Mesenchymal stem cell (in vitro differentiated cells and primary cell): ENCODE measurements around the gene RGL3.

Experiments used
- DNase-seq: peaks from one replicate; pipeline ENCODE4 v3.0.0-alpha.2; 2013
- H2AFZ ChIP-seq: one replicate; pipeline ENCODE4 v1.6.1; 2013; ENCODE audit warnings: low read depth, mild to moderate bottlenecking, control low read depth, inconsistent platforms, low read length, moderate library complexity
- H2AK5ac ChIP-seq: 2 replicates; pipeline ENCODE4 v1.6.1; 2013; ENCODE audit warnings: low read length, moderate library complexity, mild to moderate bottlenecking, inconsistent platforms; ENCODE audit not compliant: severe bottlenecking
- H2BK120ac ChIP-seq: one replicate; pipeline ENCODE4 v1.6.1; 2013; ENCODE audit warnings: low read depth, mild to moderate bottlenecking, inconsistent platforms, low read length, moderate library complexity
- H2BK12ac ChIP-seq, 2 experiments: one replicate each; pipeline ENCODE4 v1.6.1; 2013; ENCODE audit warnings: inconsistent platforms in 2 of 2, low read length in 2 of 2, mild to moderate bottlenecking in 2 of 2, moderate library complexity in 2 of 2, control low read depth in 1 of 2
- H2BK15ac ChIP-seq: one replicate; pipeline ENCODE4 v1.6.1; 2013; ENCODE audit warnings: mild to moderate bottlenecking, low read depth, inconsistent platforms; ENCODE audit not compliant: poor library complexity, severe bottlenecking
- H2BK5ac ChIP-seq: 2 replicates; pipeline ENCODE4 v1.6.1; 2013; ENCODE audit warnings: low read depth, mild to moderate bottlenecking, low read length, control low read depth, inconsistent platforms; ENCODE audit not compliant: poor library complexity, severe bottlenecking
- H3K14ac ChIP-seq, 2 experiments: one replicate each; pipeline ENCODE4 v1.6.1; 2013; ENCODE audit warnings: inconsistent platforms in 2 of 2, low read length in 2 of 2, control low read depth in 1 of 2, mild to moderate bottlenecking in 1 of 2, moderate library complexity in 1 of 2
- H3K18ac ChIP-seq, 2 experiments: one replicate each; pipeline ENCODE4 v1.6.1; 2013; ENCODE audit warnings: inconsistent platforms in 2 of 2, low read length in 2 of 2, control low read depth in 1 of 2, low read depth in 1 of 2, mild to moderate bottlenecking in 1 of 2
- H3K23ac ChIP-seq, 2 experiments: one replicate each; pipeline ENCODE4 v1.6.1; 2013; ENCODE audit warnings: inconsistent platforms in 2 of 2, low read length in 2 of 2, mild to moderate bottlenecking in 2 of 2, moderate library complexity in 2 of 2, control low read depth in 1 of 2
- H3K27ac ChIP-seq: 2 replicates; pipeline ENCODE4 v1.5.1; 2013; ENCODE audit warnings: mild to moderate bottlenecking, moderate library complexity, low read length, control low read depth, inconsistent platforms; ENCODE audit not compliant: poor library complexity, severe bottlenecking
- H3K27me3 ChIP-seq, 2 experiments: 2 replicates each; pipeline versions ENCODE4 v1.6.1 to v1.7.0; 2013; ENCODE audit warnings: low read length in 2 of 2, mild to moderate bottlenecking in 2 of 2, moderate library complexity in 2 of 2, control low read depth in 1 of 2, inconsistent platforms in 1 of 2; ENCODE audit not compliant: control insufficient read depth in 1 of 2, insufficient read depth in 1 of 2
- H3K36me3 ChIP-seq, 2 experiments: 2 replicates each; pipeline versions ENCODE4 v1.6.1 to v1.7.0; 2013; ENCODE audit warnings: low read length in 2 of 2, control low read depth in 1 of 2, inconsistent platforms in 1 of 2, low read depth in 1 of 2, mild to moderate bottlenecking in 1 of 2; ENCODE audit not compliant: insufficient read depth in 2 of 2, control insufficient read depth in 1 of 2
- H3K4ac ChIP-seq, 2 experiments: one replicate each; pipeline ENCODE4 v1.6.1; 2013; ENCODE audit warnings: inconsistent platforms in 2 of 2, low read length in 2 of 2, mild to moderate bottlenecking in 2 of 2, moderate library complexity in 2 of 2, control low read depth in 1 of 2, low read depth in 1 of 2
- H3K4me1 ChIP-seq: 2 replicates; pipeline ENCODE4 v1.6.1; 2013; ENCODE audit warnings: low read depth, low read length, control low read depth; ENCODE audit not compliant: control insufficient read depth, insufficient read depth
- H3K4me2 ChIP-seq: 2 replicates; pipeline ENCODE4 v1.6.1; 2013; ENCODE audit warnings: low read length, mild to moderate bottlenecking, inconsistent platforms; ENCODE audit not compliant: poor library complexity, severe bottlenecking
- H3K4me3 ChIP-seq, 2 experiments: 2 replicates each; pipeline versions ENCODE4 v1.5.1 to v1.7.0; 2013; ENCODE audit warnings: low read length in 2 of 2, mild to moderate bottlenecking in 2 of 2, control low read depth in 1 of 2, low read depth in 1 of 2; ENCODE audit not compliant: insufficient read depth in 1 of 2
- H3K79me1 ChIP-seq: replicated peaks from 2 replicates; pipeline ENCODE4 v1.6.1; 2013; ENCODE audit warnings: mild to moderate bottlenecking, control low read depth, low read length, inconsistent platforms; ENCODE audit not compliant: poor library complexity, severe bottlenecking
- H3K9ac ChIP-seq: 2 replicates; pipeline ENCODE4 v1.7.0; 2013; ENCODE audit warnings: mild to moderate bottlenecking, low read length, moderate library complexity
- H3K9me3 ChIP-seq: 2 replicates; pipeline ENCODE4 v1.7.0; 2013; ENCODE audit warnings: mild to moderate bottlenecking, low read length; ENCODE audit not compliant: control insufficient read depth
- H4K8ac ChIP-seq: one replicate; pipeline ENCODE4 v1.6.1; 2013; ENCODE audit warnings: inconsistent platforms, mild to moderate bottlenecking, low read length, moderate library complexity
- H4K91ac ChIP-seq: one replicate; pipeline ENCODE4 v1.6.1; 2013; ENCODE audit warnings: mild to moderate bottlenecking, low read length, inconsistent platforms
- WGBS: methylation state at CpG from one replicate; pipeline ENCODE4 v1.1.7; 2013; ENCODE audit warnings: mixed read lengths; 5-methylcytosine and 5-hydroxymethylcytosine counted together

RGL3 gene

GRCh38 chr19:11451871-11452619, 32.9 kb upstream of the RGL3 start:
- Histone ChIP-seq H3K14ac (no peak overlapping the region), H2AFZ (no peak overlapping the region), H2BK12ac (no peak overlapping the region), H3K9ac (peak overlapping the region; percentile 45), H3K27me3 (no peaks in the 10 kb centered on the region), H3K4me1 (peaks cover 8% of the 10 kb centered on the region), H3K4ac (no peak overlapping the region), H2BK120ac (no peak overlapping the region), H3K36me3 (peaks cover 26 to 44% of the 10 kb centered on the region in 2 experiments), H3K18ac (no peak overlapping the region), H4K8ac (no peak overlapping the region), H3K27ac (no peak overlapping the region), H2BK15ac (no peak overlapping the region), H3K4me2 (no peak overlapping the region), H3K23ac (no peak overlapping the region), H4K91ac (no peak overlapping the region), H2AK5ac (no peak overlapping the region), H2BK5ac (no peak overlapping the region), H3K4me3 (peak overlapping the region in 1 of 2 experiments; percentile 41), H3K9me3 (no peaks in the 10 kb centered on the region), H3K79me1 (peaks cover 5% of the 10 kb centered on the region)
- WGBS = 59% methylated on average over 16 of the region's 25 CpGs
- DNase-seq = no peak

- no peaks in the 10 kb centered on the region for H3K9me3 ChIP-seq
- no peak overlapping the region for H3K23ac ChIP-seq
- no peak overlapping the region for H3K9ac ChIP-seq
- no peak overlapping the region for H2BK12ac ChIP-seq
- H3K4ac ChIP-seq = no peak overlapping the region
- no peak for DNase-seq
- no peak overlapping the region for H3K14ac ChIP-seq
- no peak overlapping the region for H2AFZ ChIP-seq
- no peak overlapping the region for H3K18ac ChIP-seq
- H3K27ac ChIP-seq = no peak overlapping the region
- no peak overlapping the region for H4K91ac ChIP-seq
- no peak overlapping the region for H2BK15ac ChIP-seq
- 58% methylated on average over 6 of the region's 13 CpGs for WGBS
- no peak overlapping the region for H2BK5ac ChIP-seq
- no peak overlapping the region for H2AK5ac ChIP-seq
- H3K4me3 ChIP-seq = no peak overlapping the region
- H3K27me3 ChIP-seq = no peaks in the 10 kb centered on the region
- no peak overlapping the region for H4K8ac ChIP-seq
- peaks cover 31 to 50% of the 10 kb centered on the region in 2 experiments for H3K36me3 ChIP-seq
- no peak overlapping the region for H2BK120ac ChIP-seq
- H3K4me2 ChIP-seq = no peak overlapping the region
- peaks cover 7% of the 10 kb centered on the region for H3K4me1 ChIP-seq
- H3K79me1 ChIP-seq = peaks cover 8% of the 10 kb centered on the region
Measured at GRCh38 chr19:11451327-11451870, 32.3 kb upstream of the RGL3 start.

- Histone ChIP-seq H3K4me2 (no peak overlapping the region), H3K36me3 (peaks cover 36 to 57% of the 10 kb centered on the region in 2 experiments), H3K4me1 (peaks cover 7% of the 10 kb centered on the region), H3K27me3 (no peaks in the 10 kb centered on the region), H2AK5ac (no peak overlapping the region), H3K4ac (no peak overlapping the region), H2BK5ac (no peak overlapping the region), H2BK12ac (no peak overlapping the region), H2AFZ (no peak overlapping the region), H3K4me3 (no peak overlapping the region), H3K9ac (no peak overlapping the region), H3K9me3 (no peaks in the 10 kb centered on the region), H3K23ac (no peak overlapping the region), H3K14ac (no peak overlapping the region), H3K27ac (no peak overlapping the region), H2BK15ac (no peak overlapping the region), H3K79me1 (peaks cover 12% of the 10 kb centered on the region), H2BK120ac (no peak overlapping the region), H4K8ac (no peak overlapping the region), H4K91ac (no peak overlapping the region), H3K18ac (no peak overlapping the region)
- no peak for DNase-seq
- 93% methylated on average over 21 of the region's 21 CpGs for WGBS
Measured at GRCh38 chr19:11450570-11451326, 31.6 kb upstream of the RGL3 start.

- no peak overlapping the region for H2BK12ac ChIP-seq
- H4K91ac ChIP-seq = no peak overlapping the region
- no peaks in the 10 kb centered on the region for H3K9me3 ChIP-seq
- H4K8ac ChIP-seq = no peak overlapping the region
- H3K4ac ChIP-seq = no peak overlapping the region
- H3K23ac ChIP-seq = no peak overlapping the region
- no peak for DNase-seq
- H3K9ac ChIP-seq = no peak overlapping the region
- no peak overlapping the region for H2BK15ac ChIP-seq
- H2AFZ ChIP-seq = no peak overlapping the region
- peaks cover 51 to 74% of the 10 kb centered on the region in 2 experiments for H3K36me3 ChIP-seq
- no peak overlapping the region for H3K4me3 ChIP-seq
- H3K27me3 ChIP-seq = no peaks in the 10 kb centered on the region
- H3K4me1 ChIP-seq = peaks cover 8% of the 10 kb centered on the region
- H3K27ac ChIP-seq = no peak overlapping the region
- H2AK5ac ChIP-seq = no peak overlapping the region
- no peak overlapping the region for H2BK120ac ChIP-seq
- 98% methylated on average over 29 of the region's 31 CpGs for WGBS
- H2BK5ac ChIP-seq = no peak overlapping the region
- no peak overlapping the region for H3K18ac ChIP-seq
- H3K79me1 ChIP-seq = peaks cover 27% of the 10 kb centered on the region
- no peak overlapping the region for H3K14ac ChIP-seq
- H3K4me2 ChIP-seq = no peak overlapping the region
Measured at GRCh38 chr19:11448923-11449554, 29.9 kb upstream of the RGL3 start.
